Activated T-helper 1 cell treated with anti-CD3 and anti-CD28 coated beads, Interleukin-12 subunit alpha, Interleukin-12 subunit beta, Interleukin-2, Interleukin-4 antibody, amounts not matched to agents 30 ng/mL and 10 ng/mL and 1 ng/mL, durations not matched to agents 14 hours and 24 hours and 36 hours (primary cell): Measurements from ENCODE around the gene OGDH. TPM values are rescaled to one million over a fixed set of nuclear protein-coding genes. Genes with fewer than 3 reads are reported as not detected.

Experiments used
- DNase-seq: peaks from one replicate; pipeline ENCODE4 v3.0.0; 2021; ENCODE audit warnings: low spot score
- H3K27ac Mint-ChIP-seq: one replicate; pipeline ENCODE4 v1.8.0; 2021; ENCODE audit warnings: mild to moderate bottlenecking, mixed read lengths
- H3K27me3 Mint-ChIP-seq: one replicate; pipeline ENCODE4 v1.8.0; 2022; ENCODE audit warnings: mild to moderate bottlenecking, moderate library complexity, mixed read lengths; ENCODE audit not compliant: insufficient read depth
- H3K36me3 Mint-ChIP-seq: one replicate; pipeline ENCODE4 v1.8.0; 2021; ENCODE audit warnings: low read depth, mixed read lengths
- H3K4me1 Mint-ChIP-seq: one replicate; pipeline ENCODE4 v1.8.0; 2021; ENCODE audit warnings: low read depth, mixed read lengths
- H3K4me3 Mint-ChIP-seq: one replicate; pipeline ENCODE4 v1.8.0; 2021; ENCODE audit warnings: mild to moderate bottlenecking, moderate library complexity, mixed read lengths
- H3K9me3 Mint-ChIP-seq: one replicate; pipeline ENCODE4 v1.8.0; 2021; ENCODE audit warnings: mixed read lengths
- intact Hi-C: fragments of 100-400 bp; cut with micrococcal nuclease; formaldehyde crosslinking; loops from one replicate; pipeline ENCODE4 v1.15.1; 2024
- total RNA-seq: library from RNA; stranded (reverse); gene quantifications from 2 replicates; pipeline ENCODE4 v1.2.3, GENCODE V29; 2022

OGDH gene
- total RNA-seq, 1 donor from 2014 or later, result 101 TPM

DNA sequence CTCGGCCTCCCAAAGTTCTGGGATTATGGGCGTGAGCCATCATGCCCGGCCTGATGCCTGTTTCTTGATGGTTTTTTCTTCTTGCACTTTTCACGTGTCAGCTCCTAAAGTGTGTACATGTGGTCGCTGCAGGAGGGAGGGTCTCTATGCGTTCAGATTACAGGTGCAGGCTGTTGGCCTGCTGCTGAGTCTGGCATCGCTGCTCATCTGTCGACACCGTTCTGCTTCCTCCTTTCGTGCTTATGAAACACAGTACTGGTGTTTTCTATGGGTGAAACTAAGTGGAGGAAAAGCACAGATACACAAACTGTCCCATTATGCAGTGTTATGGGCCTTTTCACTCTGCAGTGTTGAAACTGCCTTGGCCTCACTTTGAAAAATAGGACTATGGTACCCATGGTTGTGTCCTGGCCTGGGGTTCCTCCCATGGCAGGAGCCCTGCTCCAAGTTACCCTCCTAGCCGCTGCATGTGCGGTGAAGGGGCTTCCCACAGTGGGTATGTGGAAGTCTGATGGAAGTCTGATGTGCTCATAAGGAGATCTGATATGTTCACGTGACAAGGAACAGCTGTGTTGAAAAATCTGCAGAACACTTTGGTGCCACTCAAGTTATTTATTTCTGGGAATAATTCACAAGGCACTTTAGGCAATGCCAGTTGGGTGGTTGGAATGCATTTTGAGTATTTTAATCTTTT lies 23.5 kb downstream of the OGDH start:
- H3K9me3 Mint-ChIP-seq, result no peaks in the 10 kb centered on the region
- H3K36me3 Mint-ChIP-seq, result peaks cover 52% of the 10 kb centered on the region
- no peak for DNase-seq
- peaks cover 65% of the 10 kb centered on the region for H3K4me1 Mint-ChIP-seq
- H3K4me3 Mint-ChIP-seq, result no peak overlapping the region
- intact Hi-C loops, result loop anchor here (10.0 kb wide), 1 partner anchor 705 kb away; the partner anchor contains the start of gene UBE2D4
- peak overlapping the region; percentile 72 for H3K27ac Mint-ChIP-seq
- no peaks in the 10 kb centered on the region for H3K27me3 Mint-ChIP-seq

DNA sequence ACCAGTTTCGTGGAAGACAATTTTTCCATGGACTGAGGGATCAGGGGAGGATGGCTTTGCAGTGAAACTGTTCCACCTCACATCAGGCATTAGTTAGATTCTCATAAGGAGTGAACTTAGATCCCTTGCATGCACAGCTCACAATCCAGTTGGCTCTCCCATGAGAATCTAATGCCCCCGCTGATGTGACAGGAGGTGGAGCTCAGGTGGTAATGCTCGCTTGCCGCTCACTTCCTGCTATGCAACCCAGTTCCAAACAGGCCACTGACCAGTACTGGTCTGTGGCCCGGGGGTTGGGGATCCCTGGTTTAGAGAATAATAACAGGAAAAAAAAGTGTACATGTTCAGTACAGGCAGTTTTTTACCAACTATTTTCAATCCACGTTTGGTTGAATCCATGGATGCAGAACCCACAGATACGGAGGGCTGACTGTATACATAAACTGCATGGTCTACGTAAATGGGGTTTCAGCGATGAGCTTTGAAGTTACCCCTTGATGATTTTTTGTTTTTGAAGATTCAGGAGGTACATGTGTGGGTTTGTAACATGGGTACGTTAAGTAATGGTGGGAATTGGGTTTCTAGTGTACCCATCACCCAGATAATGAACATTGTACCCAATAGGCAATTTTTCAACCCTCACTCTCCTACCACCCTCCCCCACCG lies 24.5 kb downstream of the OGDH start:
- H3K4me3 Mint-ChIP-seq, result peak overlapping the region; percentile 13
- H3K36me3 Mint-ChIP-seq, result peaks cover 48% of the 10 kb centered on the region
- H3K27me3 Mint-ChIP-seq, result no peaks in the 10 kb centered on the region
- intact Hi-C loops, result loop anchor here (10.0 kb wide), 1 partner anchor 706 kb away; the partner anchor contains the start of gene UBE2D4
- peak overlapping the region; percentile 31 for H3K27ac Mint-ChIP-seq
- DNase-seq, result no peak
- no peaks in the 10 kb centered on the region for H3K9me3 Mint-ChIP-seq
- peaks cover 67% of the 10 kb centered on the region for H3K4me1 Mint-ChIP-seq

DNA sequence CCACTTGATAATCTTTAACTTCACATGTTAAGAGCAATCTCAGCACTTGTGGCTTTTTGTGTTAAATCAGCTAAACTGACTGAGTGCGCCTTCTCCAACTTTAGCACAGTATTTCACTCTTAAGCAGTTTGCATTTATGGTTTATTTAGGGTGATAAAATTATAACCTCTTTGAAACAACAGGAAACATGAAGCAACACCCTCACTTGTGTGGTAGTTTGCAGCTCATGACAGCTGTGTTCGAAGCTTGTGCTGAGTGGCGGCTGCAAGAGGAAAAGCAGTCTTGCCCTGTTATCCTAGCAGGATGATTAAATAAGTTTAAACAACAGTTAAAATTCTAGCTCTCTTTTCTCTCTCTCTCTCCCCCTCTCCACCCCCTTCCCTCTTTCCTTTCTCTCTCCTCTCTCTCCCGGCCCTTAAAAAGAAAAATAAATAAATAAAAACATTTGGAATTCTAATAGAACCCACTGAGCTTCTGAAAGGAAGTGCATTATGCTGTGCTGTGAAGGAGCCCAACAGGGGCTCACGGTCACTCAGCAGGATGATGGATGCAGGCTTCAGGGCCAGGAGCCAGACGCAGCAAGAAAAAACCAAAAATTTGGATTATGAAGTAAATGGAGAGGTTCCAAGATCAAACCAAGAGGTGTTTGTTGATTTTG lies 25.2 kb downstream of the OGDH start:
- Mint-ChIP-seq H3K36me3 (peaks cover 42% of the 10 kb centered on the region), H3K4me1 (peaks cover 67% of the 10 kb centered on the region), H3K27ac (peak overlapping the region; percentile 92), H3K9me3 (no peaks in the 10 kb centered on the region), H3K27me3 (no peaks in the 10 kb centered on the region), H3K4me3 (peak overlapping the region; percentile 57)
- intact Hi-C loops, result loop anchor here (10.0 kb wide), 1 partner anchor 707 kb away; the partner anchor contains the start of gene UBE2D4
- no peak for DNase-seq

DNA sequence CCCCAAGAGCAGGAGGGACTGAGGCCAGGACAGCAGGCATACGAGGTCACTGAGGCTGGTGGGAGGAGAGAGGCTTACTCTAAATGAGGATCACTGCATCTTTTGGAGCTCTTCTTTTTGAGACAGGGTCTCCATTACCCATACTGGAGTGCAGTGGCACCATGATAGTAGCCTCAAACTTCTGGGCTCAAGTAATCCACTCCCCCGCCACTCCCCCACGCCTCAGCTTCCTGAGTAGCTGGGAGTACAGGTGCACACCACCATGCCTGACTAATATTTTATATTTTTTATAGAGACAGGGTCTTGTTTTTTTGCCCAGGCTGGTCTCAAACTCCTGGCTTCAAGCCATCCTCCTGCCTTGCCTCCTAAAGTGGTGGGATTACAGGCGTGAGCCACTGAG lies 25.8 kb downstream of the OGDH start:
- intact Hi-C loops, result loop anchor here (10.0 kb wide), 1 partner anchor 707 kb away; the partner anchor contains the start of gene UBE2D4
- Mint-ChIP-seq H3K4me1 (peaks cover 73% of the 10 kb centered on the region), H3K27me3 (no peaks in the 10 kb centered on the region), H3K27ac (peak overlapping the region; percentile 92), H3K9me3 (no peaks in the 10 kb centered on the region), H3K36me3 (peaks cover 44% of the 10 kb centered on the region), H3K4me3 (peak overlapping the region; percentile 57)
- no peak for DNase-seq

DNA sequence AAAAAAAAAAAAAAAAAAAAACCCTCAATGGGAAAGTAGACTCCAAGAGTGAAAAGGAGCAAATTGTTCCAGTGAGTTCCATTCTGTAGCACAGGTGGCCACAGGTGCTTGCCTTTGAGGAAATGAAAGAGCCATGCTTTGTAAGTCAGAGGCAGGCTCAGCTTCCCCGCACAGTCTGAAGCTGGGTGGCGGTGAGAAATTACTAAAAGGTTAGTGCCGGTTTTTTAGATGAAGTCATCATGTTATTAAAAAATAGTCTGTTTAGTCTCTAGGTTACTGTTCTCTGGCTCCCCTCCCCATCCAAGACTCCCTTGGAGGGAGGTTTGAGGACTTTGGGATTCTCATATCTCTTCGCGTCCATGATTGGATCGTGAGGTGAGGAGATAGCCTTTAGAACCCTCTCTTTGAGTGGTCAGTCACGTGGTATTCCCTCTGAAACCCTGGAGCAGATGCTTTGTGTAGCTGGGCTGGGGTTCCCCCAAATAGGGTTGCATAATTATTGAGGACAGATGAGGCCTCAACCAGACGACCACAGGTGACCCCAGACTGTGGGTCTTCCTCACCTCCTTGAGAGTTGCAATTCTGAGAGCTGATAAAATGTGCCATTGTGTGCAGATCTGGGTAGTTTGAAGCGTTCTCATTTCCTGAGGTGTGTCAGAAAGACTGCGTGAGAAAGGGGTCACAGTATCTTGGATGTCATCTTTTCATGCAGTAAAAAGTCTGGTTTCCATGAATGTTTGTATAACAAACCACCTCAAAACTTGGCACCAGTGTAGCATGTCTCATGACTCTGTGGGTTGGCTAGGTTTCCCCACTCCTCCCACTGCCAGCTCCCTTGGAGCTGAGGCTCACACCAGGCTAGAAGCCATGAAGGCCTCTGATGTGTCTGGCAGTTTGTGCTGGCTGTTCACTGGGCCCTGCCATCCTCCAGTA lies 27.1 kb downstream of the OGDH start:
- H3K36me3 Mint-ChIP-seq, result peaks cover 48% of the 10 kb centered on the region
- H3K4me3 Mint-ChIP-seq, result peak overlapping the region; percentile 64

DNA sequence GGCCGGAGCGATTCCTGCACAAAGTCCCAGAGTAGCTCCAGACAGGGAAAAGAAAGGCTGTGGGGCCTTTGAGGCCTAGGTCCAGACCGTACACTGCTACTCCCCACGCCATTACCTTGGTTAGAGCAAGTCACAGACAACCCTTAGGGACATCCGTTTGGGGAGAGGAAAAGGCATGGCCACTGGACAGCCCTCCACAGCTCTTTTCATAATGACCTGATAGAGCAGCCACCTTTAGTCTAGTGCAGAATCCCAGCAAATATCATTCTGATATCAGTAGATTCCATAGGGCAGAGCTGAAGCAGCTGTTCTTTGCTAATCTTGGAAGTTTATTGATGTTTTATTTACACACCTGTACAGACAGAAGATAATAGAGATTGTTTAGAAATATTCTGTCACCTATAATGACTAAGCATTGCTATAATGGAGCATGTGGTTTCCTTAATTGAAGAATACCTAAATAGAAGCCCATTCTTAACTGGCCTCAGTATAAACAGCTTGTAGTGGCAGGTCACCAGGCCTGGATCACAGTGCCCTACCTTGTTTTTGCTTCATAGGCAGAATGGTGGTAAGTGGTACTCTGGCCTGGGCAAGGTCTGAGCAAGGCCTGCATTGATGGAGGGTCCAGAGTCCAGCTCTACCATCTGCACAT lies 27.9 kb downstream of the OGDH start:
- no peaks in the 10 kb centered on the region for H3K9me3 Mint-ChIP-seq
- no peak for DNase-seq
- H3K4me3 Mint-ChIP-seq, result peak overlapping the region; percentile 64
- peaks cover 87% of the 10 kb centered on the region for H3K4me1 Mint-ChIP-seq
- no peaks in the 10 kb centered on the region for H3K27me3 Mint-ChIP-seq
- H3K27ac Mint-ChIP-seq, result peak overlapping the region; percentile 87
- H3K36me3 Mint-ChIP-seq, result peaks cover 45% of the 10 kb centered on the region
- intact Hi-C loops, result loop anchor here (10.0 kb wide), 1 partner anchor 710 kb away; the partner anchor contains the start of gene UBE2D4

More for the DNA sequence above, 27.1 kb downstream of the OGDH start:
- Mint-ChIP-seq H3K4me1 (peaks cover 84% of the 10 kb centered on the region), H3K27ac (peak overlapping the region; percentile 87), H3K27me3 (no peaks in the 10 kb centered on the region), H3K9me3 (no peaks in the 10 kb centered on the region)
- peak; percentile 45 for DNase-seq
- intact Hi-C loops, result loop anchor here (1.0 to 10.0 kb wide), 4 partner anchors 11 to 709 kb away; partner anchors contain the start of genes OGDH and UBE2D4

DNA sequence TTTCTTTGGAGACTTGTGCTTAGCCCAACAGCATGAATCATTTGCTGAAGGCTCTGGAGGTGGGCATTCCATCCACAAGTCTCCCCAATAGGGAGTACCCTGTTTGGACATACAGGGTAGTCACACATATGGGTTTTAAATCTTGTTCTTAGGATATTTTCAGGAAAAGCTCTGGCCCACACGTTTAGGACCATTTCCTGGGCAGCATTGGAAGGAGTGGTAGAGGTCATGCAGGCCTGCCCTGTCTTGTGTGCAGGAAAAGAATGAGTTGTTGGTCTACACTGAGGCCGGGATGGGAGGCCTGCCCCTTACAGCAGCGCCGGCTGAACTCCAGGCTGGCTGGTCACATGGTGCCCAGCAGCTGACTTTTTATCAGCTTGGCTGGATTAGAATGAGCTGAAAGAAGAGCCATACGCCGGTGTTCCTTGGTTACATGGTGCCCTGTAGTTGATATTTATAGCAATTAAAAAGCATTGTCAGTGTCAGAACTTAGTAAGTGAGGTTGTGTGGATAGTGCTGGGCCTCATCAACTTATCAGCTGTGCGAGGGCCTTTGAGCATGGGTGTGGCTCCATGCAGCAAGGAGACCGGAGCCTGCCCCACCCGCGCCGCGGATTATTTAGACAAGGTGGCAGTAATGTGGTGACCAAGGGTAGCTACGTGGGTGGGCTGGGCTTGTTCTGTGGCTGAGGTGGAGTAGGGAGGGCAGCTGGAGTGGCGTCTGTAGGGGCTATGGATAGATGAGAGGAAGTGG lies 28.6 kb downstream of the OGDH start:
- H3K9me3 Mint-ChIP-seq, result no peaks in the 10 kb centered on the region
- peaks cover 89% of the 10 kb centered on the region for H3K4me1 Mint-ChIP-seq
- no peaks in the 10 kb centered on the region for H3K27me3 Mint-ChIP-seq
- peak overlapping the region; percentile 87 for H3K27ac Mint-ChIP-seq
- no peak overlapping the region for H3K4me3 Mint-ChIP-seq
- no peak for DNase-seq
- intact Hi-C loops, result loop anchor here (5.0 to 10.0 kb wide), 2 partner anchors 618 to 710 kb away; partner anchors contain the start of gene UBE2D4
- peaks cover 43% of the 10 kb centered on the region for H3K36me3 Mint-ChIP-seq

DNA sequence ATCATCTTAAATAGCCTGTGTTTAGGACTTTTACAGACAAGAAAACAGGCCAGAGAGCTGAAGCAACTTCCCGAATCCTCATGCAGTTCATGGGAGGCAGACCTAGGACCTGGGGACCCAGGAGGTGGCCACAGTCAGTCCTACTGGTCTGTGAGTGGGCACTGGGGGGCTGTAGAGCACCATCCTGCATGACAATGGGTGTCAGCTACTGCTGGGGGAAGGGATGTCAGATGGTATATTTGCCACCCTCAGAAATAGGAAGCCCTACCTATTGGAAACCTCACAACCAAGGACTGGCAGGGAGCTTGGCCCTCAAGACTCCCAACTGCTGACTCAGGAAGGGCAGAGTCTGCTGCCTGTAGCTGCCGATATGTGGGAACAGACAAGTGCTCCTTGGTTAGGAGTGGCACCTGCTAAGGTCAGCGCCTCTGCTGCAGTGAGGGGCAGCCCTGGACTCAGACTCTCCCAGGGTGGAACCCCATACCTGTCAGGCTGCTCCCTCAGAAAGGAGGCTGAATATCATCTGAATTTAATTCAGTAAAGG lies 29.7 kb downstream of the OGDH start:
- H3K27ac Mint-ChIP-seq, result peak overlapping the region; percentile 100
- H3K27me3 Mint-ChIP-seq, result no peaks in the 10 kb centered on the region
- no peaks in the 10 kb centered on the region for H3K9me3 Mint-ChIP-seq
- peaks cover 85% of the 10 kb centered on the region for H3K4me1 Mint-ChIP-seq
- H3K36me3 Mint-ChIP-seq, result peaks cover 37% of the 10 kb centered on the region
- no peak for DNase-seq
- H3K4me3 Mint-ChIP-seq, result no peak overlapping the region
- intact Hi-C loops, result loop anchor here (5.0 to 10.0 kb wide), 2 partner anchors 619 to 711 kb away; partner anchors contain the start of gene UBE2D4

DNA sequence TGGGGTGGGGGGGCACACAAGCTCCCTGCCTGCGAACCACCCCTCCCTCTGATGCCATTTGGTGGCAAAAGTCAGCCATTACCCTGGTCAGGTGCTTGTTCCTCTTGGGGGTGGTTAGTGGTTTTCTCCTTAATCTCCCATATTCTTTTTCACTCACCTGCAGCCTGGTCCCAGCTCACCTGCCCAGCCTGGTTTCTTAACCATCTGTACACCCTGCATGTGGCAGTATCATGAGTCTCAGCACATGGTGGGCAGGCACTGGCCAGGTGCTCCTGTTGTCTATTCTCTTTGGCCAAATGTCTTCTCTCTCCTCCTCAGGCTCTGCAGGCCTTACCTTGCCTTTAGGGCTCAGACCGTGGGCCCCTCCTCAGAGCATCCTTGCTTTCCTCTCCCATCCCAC lies 30.5 kb downstream of the OGDH start:
- DNase-seq, result no peak
- Mint-ChIP-seq H3K36me3 (peaks cover 35% of the 10 kb centered on the region), H3K9me3 (no peaks in the 10 kb centered on the region), H3K4me1 (peaks cover 83% of the 10 kb centered on the region), H3K27ac (peak overlapping the region; percentile 100), H3K27me3 (no peaks in the 10 kb centered on the region), H3K4me3 (peak overlapping the region; percentile 55)
- intact Hi-C loops, result loop anchor here (5.0 to 10.0 kb wide), 2 partner anchors 620 to 712 kb away; partner anchors contain the start of gene UBE2D4

DNA sequence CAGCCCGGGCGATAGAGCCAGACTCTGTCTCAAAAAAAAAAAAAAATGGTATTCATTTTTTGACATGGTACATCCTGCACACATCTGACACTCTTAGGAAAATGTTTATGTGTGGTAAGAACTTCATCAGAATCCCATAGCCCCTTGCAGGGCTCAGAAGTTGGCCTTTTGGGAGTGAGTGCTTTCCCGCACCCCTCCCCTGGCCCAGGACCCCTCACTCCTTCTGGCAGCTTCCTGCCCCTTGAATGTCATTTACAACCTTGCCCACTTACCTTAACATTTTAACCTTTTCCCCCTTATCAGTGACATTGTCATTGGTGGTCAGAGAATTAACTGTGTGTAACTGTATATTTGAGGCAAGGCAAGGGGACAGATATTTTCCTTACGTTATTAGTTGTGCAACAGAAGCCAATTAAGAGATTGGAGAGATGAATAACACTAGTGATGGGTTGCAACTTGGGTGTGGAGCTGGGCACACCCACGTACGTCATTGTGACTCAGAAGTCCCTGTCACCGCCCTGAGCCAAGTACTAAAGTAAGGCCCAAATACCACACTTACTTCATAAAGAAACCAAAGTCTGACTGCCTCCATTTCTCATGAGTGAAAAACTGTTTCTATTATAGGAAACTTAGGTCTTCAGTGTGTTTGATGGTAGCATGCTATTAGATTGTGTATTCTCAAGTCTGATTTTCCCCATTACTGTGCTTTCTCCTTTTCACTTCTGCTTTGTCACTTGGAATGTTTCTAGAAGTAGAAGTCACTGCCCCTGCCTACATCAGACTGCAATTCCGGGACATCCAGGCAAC lies 31.6 kb downstream of the OGDH start:
- intact Hi-C loops, result loop anchor here (1.0 to 10.0 kb wide), 14 partner anchors 15 to 713 kb away; partner anchors contain the start of genes OGDH, PPIA, TMED4 and UBE2D4

More for the DNA sequence above, 31.6 kb downstream of the OGDH start:
- Mint-ChIP-seq H3K4me1 (peaks cover 83% of the 10 kb centered on the region), H3K27me3 (no peaks in the 10 kb centered on the region), H3K9me3 (no peaks in the 10 kb centered on the region), H3K4me3 (peak overlapping the region; percentile 82), H3K36me3 (peaks cover 37% of the 10 kb centered on the region), H3K27ac (peak overlapping the region; percentile 100)
- DNase-seq, result peak; percentile 73
